AG09319 (cell line): Measurements from ENCODE around the gene PBLD.

Experiments used
- DNase-seq: peaks from one replicate; pipeline ENCODE4 v3.0.0-alpha.2; 2010; ENCODE audit warnings: low read depth; ENCODE audit errors: extremely low read depth
- CTCF ChIP-seq: IDR thresholded peaks from 2 replicates; pipeline ENCODE4 v1.5.1; 2011; ENCODE audit warnings: low read depth, mild to moderate bottlenecking, inconsistent platforms, low read length, moderate library complexity

PBLD gene

GRCh38 chr10:68332259-68333057 is at the start of gene PBLD:
PBLD (minus strand) TSS chr10:68332928; CDS start chr10:68306844, 26,084 bp downstream.
- TF ChIP-seq CTCF, result peak; percentile 54
- peak; percentile 48 for DNase-seq

- no peak for TF ChIP-seq CTCF
These were observed 38.9 kb upstream of the PBLD start for GRCh38 chr10:68371604-68372003.

GRCh38 chr10:68367121-68367520 is 34.4 kb upstream of the PBLD start:
- TF ChIP-seq CTCF, result no peak
- DNase-seq, result no peak

More at GRCh38 chr10:68371604-68372003, 38.9 kb upstream of the PBLD start:
- no peak for DNase-seq

GRCh38 chr10:68366600-68366999 is 33.9 kb upstream of the PBLD start:
- DNase-seq, result no peak
- TF ChIP-seq CTCF, result no peak

- no peak for DNase-seq
- TF ChIP-seq CTCF, result no peak
These were observed 32.9 kb upstream of the PBLD start for GRCh38 chr10:68365611-68366010.

- no peak for TF ChIP-seq CTCF
- no peak for DNase-seq
These were observed 31.6 kb upstream of the PBLD start for GRCh38 chr10:68364101-68364886.

GRCh38 chr10:68362590-68362989 is 29.9 kb upstream of the PBLD start:
- DNase-seq, result no peak
- no peak for TF ChIP-seq CTCF
